ENCODE results near the gene AS3MT.

- TF ChIP-seq CTCF (IDR thresholded peaks at IDR 0.05; ENCODE audit: low read length), result no peak
- TF ChIP-seq EZH2 (optimal IDR thresholded peaks at IDR 0.05; ENCODE audit: low read depth, low read length), result no peak
- TF ChIP-seq EZH2phosphoT487 (IDR thresholded peaks at IDR 0.05; ENCODE audit: low read length), result no peak
Observed at GRCh38 chr10:102914781-102915180, 45.5 kb downstream of the AS3MT start.

All from MM.1S (cell line).